GM18520 (cell line): Measurements from ENCODE around the gene RNF157.
"Not testable (repeated sequence)": the region's sequence is repeated elsewhere in the genome, so short reads cannot be mapped to it uniquely, and the experiment has no call there.

ENCODE experiments used
- ATAC-seq: cut with Tn5 transposase; IDR thresholded peaks from one replicate; pipeline ENCODE4 v1.9.1; 2021; ENCODE audit not compliant: unreplicated experiment

Gene RNF157

GRCh38 chr17:76193591-76193990 lies 46.7 kb downstream of the RNF157 start:
- ATAC-seq = no peak

DNA sequence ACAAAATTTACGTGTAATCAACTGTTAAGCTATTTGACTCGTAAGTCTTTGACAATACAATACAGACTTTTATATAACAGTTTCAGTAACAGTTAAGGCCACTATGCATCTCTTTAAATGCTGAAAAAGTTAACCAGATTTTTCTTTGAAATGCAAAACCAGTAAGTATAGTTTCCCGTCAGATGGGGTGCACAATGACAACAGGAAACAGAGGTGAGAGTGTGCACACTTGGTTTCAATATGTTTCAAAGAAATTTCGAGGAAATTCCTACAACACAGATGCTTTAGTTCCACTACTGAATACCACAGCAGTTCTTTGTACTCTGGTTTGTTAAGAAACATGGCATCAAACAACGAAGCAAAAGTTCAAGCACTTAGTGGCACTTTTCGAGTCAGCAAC lies 48.4 kb downstream of the RNF157 start:
- no peak for ATAC-seq

- no peak for ATAC-seq
Observed at GRCh38 chr17:76189741-76190140, 50.6 kb downstream of the RNF157 start.

- no peak for ATAC-seq
Observed at GRCh38 chr17:76189247-76189646, 51.0 kb downstream of the RNF157 start.

GRCh38 chr17:76188213-76189016 lies 51.9 kb downstream of the RNF157 start:
- no peak for ATAC-seq

GRCh38 chr17:76186774-76187173 lies 53.5 kb downstream of the RNF157 start:
- not testable (repeated sequence) for ATAC-seq

GRCh38 chr17:76184290-76184689 lies 56.0 kb downstream of the RNF157 start:
- ATAC-seq = no peak

DNA sequence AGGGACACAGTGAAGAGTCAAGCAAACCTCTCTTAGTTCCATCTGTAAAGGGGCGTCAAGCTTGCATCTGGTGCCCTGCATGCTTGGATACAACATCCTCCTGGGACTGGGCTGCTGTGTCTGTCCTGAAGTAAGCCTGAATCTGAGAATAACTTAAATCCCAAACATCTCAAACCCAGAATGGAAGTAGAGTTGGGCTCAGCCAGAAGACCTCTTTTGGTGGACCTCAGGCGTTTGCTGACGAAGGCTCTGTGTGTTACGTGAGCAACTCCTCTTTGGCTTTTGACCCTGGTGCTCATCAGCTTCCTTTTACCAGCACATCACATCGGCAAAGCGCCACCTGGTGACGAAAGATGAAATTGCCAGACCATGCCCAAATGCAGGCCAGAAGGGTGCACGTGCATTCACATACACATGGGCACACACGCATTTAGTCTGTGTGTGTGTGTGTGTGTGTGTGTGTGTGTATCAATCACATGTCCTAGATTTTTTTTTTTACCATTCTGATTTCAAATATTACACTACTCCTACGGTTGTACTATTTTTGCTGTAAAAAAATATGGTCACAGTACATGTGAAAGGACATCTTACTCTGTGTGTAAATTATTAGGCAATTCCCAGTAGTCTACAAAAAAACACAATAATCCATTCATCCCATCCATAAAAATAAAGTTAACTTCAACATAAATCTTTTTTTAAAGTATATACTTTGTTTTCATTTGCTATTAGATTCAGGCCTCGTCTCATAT lies 58.1 kb downstream of the RNF157 start:
- ATAC-seq = peak; percentile 40

GRCh38 chr17:76179496-76180467 lies 60.5 kb downstream of the RNF157 start:
- ATAC-seq = no peak

DNA sequence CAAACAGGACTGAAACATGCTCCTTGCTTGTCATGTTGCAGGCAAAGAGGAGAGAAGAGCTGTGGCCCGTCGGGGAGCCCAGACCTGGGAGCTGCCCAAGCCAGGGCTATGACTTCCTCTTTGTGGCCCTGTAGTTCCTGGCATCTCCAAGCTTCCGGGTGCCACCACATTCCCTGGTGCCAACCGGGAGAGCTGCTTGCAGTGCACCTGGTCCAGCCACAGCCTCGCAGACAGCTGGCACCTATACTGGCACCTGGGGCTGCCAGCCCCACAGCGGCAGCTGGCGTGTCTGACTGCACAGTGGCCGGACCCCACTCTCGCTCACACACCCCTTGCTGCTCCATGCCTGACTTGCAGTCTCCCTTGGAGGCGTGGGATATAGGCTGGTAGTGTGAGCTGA lies 62.2 kb downstream of the RNF157 start:
- ATAC-seq = no peak

- ATAC-seq = no peak
Observed at GRCh38 chr17:76176701-76177574, 63.4 kb downstream of the RNF157 start.

DNA sequence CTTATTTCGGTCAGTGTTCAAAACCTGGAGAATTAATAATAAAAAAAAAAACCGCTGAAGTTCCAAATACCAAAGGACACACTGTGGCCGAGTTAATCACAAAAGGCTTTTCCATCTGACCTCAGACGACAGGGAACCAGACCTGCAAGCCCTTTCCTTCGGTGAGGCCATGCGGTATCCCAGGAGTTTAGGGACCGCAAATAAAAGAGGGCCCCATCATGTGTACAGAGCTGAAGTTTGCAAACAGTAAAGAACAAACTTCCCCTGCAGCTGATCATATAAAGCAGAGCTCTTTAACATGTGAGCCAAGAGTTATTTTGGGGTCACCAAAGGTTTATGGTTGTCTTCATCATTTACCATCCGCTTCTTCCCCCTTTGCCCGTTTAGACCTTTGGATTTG lies 66.3 kb downstream of the RNF157 start:
- no peak for ATAC-seq

GRCh38 chr17:76173474-76173873 lies 66.8 kb downstream of the RNF157 start:
- no peak for ATAC-seq

- ATAC-seq = no peak
Observed at GRCh38 chr17:76171706-76172105, 68.6 kb downstream of the RNF157 start.

- no peak for ATAC-seq
Observed at GRCh38 chr17:76170114-76170513, 70.2 kb downstream of the RNF157 start.

GRCh38 chr17:76166906-76167305 lies 73.4 kb downstream of the RNF157 start:
- ATAC-seq = no peak

GRCh38 chr17:76166168-76166567 lies 74.1 kb downstream of the RNF157 start:
- ATAC-seq = no peak

DNA sequence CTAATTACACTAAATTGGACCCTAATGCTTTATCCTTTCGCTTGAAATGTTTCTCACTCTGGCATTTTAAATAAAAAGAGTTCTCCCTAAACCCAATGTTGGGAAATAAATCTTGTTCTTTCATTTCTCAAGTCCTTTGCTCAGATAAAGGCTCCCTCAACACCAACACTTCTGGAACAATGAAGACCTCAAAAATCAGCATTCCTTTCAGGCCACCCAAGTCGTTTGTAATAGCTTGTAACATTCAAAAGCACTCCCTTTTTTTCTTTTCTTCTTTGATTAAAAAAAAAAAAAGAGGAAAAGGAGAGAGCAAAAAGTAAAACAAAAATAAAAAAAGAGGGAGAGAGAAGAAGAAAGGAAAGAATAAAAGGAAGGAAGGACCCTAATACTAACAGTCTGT lies 76.0 kb downstream of the RNF157 start:
- no peak for ATAC-seq

GRCh38 chr17:76163919-76164318 lies 76.4 kb downstream of the RNF157 start:
- no peak for ATAC-seq

DNA sequence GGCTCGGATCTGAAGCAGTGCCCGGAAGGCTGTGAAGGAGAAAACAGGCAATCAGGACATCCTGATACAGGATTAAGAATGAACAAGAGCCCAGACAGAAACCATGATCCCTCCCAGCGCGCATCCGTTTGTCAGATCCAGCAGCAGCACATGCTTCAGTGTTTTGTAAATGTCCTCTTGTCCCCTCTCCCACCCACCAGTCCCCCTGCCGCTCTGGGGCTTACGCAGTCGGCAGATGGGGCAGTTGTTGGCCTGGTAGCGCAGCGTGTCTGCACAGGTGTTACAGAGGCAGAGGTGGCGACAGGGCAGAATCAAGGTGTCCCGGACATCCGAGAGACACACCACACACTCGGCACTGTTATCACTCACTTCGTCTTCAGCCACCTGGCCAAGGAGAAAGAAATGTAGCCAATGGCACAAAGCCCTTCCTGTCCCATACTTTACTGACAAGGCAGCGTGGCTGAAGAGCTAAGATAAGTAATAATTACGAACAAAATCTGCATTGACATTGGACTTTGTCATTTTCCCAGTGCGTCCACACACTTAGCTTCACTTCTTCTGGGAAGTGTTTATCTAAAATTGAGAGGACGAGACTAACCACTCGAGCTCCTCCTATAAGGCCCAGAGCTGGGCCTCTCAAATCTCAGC lies 78.5 kb downstream of the RNF157 start:
- ATAC-seq = no peak
